IPS DF 6.9 (cell line): ENCODE data around the gene LRP1.

Experiments used
- DNase-seq: peaks from one replicate; pipeline ENCODE4 v3.0.0-alpha.2; 2013; ENCODE audit warnings: low read depth, low spot score
- H3K27ac ChIP-seq: one replicate; pipeline ENCODE4 v1.5.1; 2013; ENCODE audit warnings: low read length, control low read depth
- H3K27me3 ChIP-seq: 2 replicates; pipeline ENCODE4 v1.6.1; 2013; ENCODE audit warnings: mild to moderate bottlenecking, low read length; ENCODE audit not compliant: control insufficient read depth, insufficient read depth
- H3K36me3 ChIP-seq: 2 replicates; pipeline ENCODE4 v1.6.1; 2013; ENCODE audit warnings: low read length; ENCODE audit not compliant: control insufficient read depth, insufficient read depth
- H3K4me1 ChIP-seq: 2 replicates; pipeline ENCODE4 v1.6.1; 2013; ENCODE audit warnings: low read length; ENCODE audit not compliant: control insufficient read depth, insufficient read depth
- H3K4me3 ChIP-seq: 2 replicates; pipeline ENCODE4 v1.5.1; 2013; ENCODE audit warnings: mild to moderate bottlenecking, low read length
- H3K9me3 ChIP-seq: 2 replicates; pipeline ENCODE4 v1.6.1; 2013; ENCODE audit warnings: low read length, inconsistent platforms; ENCODE audit not compliant: control insufficient read depth, insufficient read depth
- WGBS: extraction: QIAGEN DNeasy Blood & Tissue Kit; methylation state at CpG from one replicate; pipeline ENCODE4 v1.1.7; 2013; ENCODE audit warnings: mixed read lengths, missing lambda C conversion rate; ENCODE audit not compliant: insufficient read length, insufficient coverage; 5-methylcytosine and 5-hydroxymethylcytosine counted together

The LRP1 gene

GRCh38 chr12:57139796-57140649 lies 11.7 kb downstream of the LRP1 start:
- H3K27me3 ChIP-seq = no peaks in the 10 kb centered on the region
- peaks cover 34% of the 10 kb centered on the region for H3K36me3 ChIP-seq
- no peaks in the 10 kb centered on the region for H3K9me3 ChIP-seq
- no peak overlapping the region for H3K27ac ChIP-seq
- no CpG with 5 or more reads among the region's 6 CpGs for WGBS
- no peak for DNase-seq
- no peak overlapping the region for H3K4me3 ChIP-seq
- peaks cover 8% of the 10 kb centered on the region; the same call in 1 of the 2 replicates for H3K4me1 ChIP-seq

GRCh38 chr12:57141249-57141648 lies 13.0 kb downstream of the LRP1 start:
- Histone ChIP-seq H3K4me3 (no peak overlapping the region), H3K27me3 (no peaks in the 10 kb centered on the region), H3K4me1 (no peaks in the 10 kb centered on the region), H3K27ac (no peak overlapping the region), H3K36me3 (peaks cover 45% of the 10 kb centered on the region), H3K9me3 (no peaks in the 10 kb centered on the region)
- no peak for DNase-seq
- no CpG with 5 or more reads among the region's 8 CpGs for WGBS

GRCh38 chr12:57142121-57142520 lies 13.8 kb downstream of the LRP1 start:
- no peaks in the 10 kb centered on the region; the same call in 1 of the 2 replicates for H3K4me1 ChIP-seq
- H3K36me3 ChIP-seq = peaks cover 53% of the 10 kb centered on the region
- H3K27me3 ChIP-seq = no peaks in the 10 kb centered on the region
- H3K9me3 ChIP-seq = no peaks in the 10 kb centered on the region
- DNase-seq = no peak
- H3K4me3 ChIP-seq = no peak overlapping the region
- WGBS = no CpG with 5 or more reads among the region's 9 CpGs
- no peak overlapping the region for H3K27ac ChIP-seq

- Histone ChIP-seq H3K9me3 (no peaks in the 10 kb centered on the region), H3K27me3 (no peaks in the 10 kb centered on the region), H3K36me3 (peaks cover 56% of the 10 kb centered on the region), H3K4me3 (no peak overlapping the region), H3K27ac (no peak overlapping the region), H3K4me1 (no peaks in the 10 kb centered on the region; the same call in 1 of the 2 replicates)
- DNase-seq = no peak
- no CpG with 5 or more reads among the region's 7 CpGs for WGBS
Observed at GRCh38 chr12:57142727-57143126, 14.4 kb downstream of the LRP1 start.

GRCh38 chr12:57143454-57143853 lies 15.2 kb downstream of the LRP1 start:
- WGBS = no CpG with 5 or more reads among the region's 4 CpGs
- H3K4me1 ChIP-seq = no peaks in the 10 kb centered on the region; the same call in 1 of the 2 replicates
- H3K36me3 ChIP-seq = peaks cover 55% of the 10 kb centered on the region
- no peak overlapping the region for H3K4me3 ChIP-seq
- no peaks in the 10 kb centered on the region for H3K27me3 ChIP-seq
- no peak for DNase-seq
- H3K9me3 ChIP-seq = no peaks in the 10 kb centered on the region
- H3K27ac ChIP-seq = no peak overlapping the region

- DNase-seq = no peak
- H3K27me3 ChIP-seq = no peaks in the 10 kb centered on the region
- no peaks in the 10 kb centered on the region for H3K9me3 ChIP-seq
- WGBS = no CpG with 5 or more reads among the region's 10 CpGs
- H3K4me3 ChIP-seq = no peak overlapping the region
- no peaks in the 10 kb centered on the region; the same call in 1 of the 2 replicates for H3K4me1 ChIP-seq
- H3K27ac ChIP-seq = no peak overlapping the region
- H3K36me3 ChIP-seq = peaks cover 51% of the 10 kb centered on the region
Observed at GRCh38 chr12:57145460-57146059, 17.3 kb downstream of the LRP1 start.

- no CpG with 5 or more reads among the region's 2 CpGs for WGBS
- Histone ChIP-seq H3K4me1 (no peaks in the 10 kb centered on the region; the same call in 1 of the 2 replicates), H3K4me3 (no peak overlapping the region), H3K27me3 (no peaks in the 10 kb centered on the region), H3K36me3 (peaks cover 50% of the 10 kb centered on the region), H3K9me3 (no peaks in the 10 kb centered on the region), H3K27ac (no peak overlapping the region)
- DNase-seq = no peak
Observed at GRCh38 chr12:57146092-57146491, 17.8 kb downstream of the LRP1 start.

- Histone ChIP-seq H3K4me1 (peaks cover 1% of the 10 kb centered on the region; the same call in 1 of the 2 replicates), H3K27me3 (no peaks in the 10 kb centered on the region), H3K9me3 (no peaks in the 10 kb centered on the region), H3K36me3 (peaks cover 43% of the 10 kb centered on the region), H3K27ac (no peak within 1 kb of the TSS), H3K4me3 (no peak within 1 kb of the TSS)
- no CpG with 5 or more reads among the region's 8 CpGs for WGBS
- no peak for DNase-seq
Observed at GRCh38 chr12:57146961-57147944, 19.0 kb downstream of the LRP1 start, which contains the start of gene LRP1-AS. TSS of gene LRP1-AS (minus strand) at chr12:57147619.

- Histone ChIP-seq H3K4me1 (peaks cover 1% of the 10 kb centered on the region; the same call in 1 of the 2 replicates), H3K36me3 (peaks cover 37% of the 10 kb centered on the region), H3K27me3 (no peaks in the 10 kb centered on the region), H3K27ac (no peak overlapping the region), H3K9me3 (no peaks in the 10 kb centered on the region), H3K4me3 (no peak overlapping the region)
- no CpG with 5 or more reads among the region's 4 CpGs for WGBS
- no peak for DNase-seq
Observed at GRCh38 chr12:57148469-57149244, 20.4 kb downstream of the LRP1 start.
